HEK293 (cell line): ENCODE data around the gene GARIN6.

Source experiments
- CTCF ChIA-PET: fragments of 350-600 bp; formaldehyde crosslinking; extraction: SDS; loops from one replicate; lab custom pipeline; 2021; ENCODE audit warnings: antibody characterized with exemption; lab: Yijun Ruan, JAX
- POLR2A ChIA-PET: fragments of 300-600 bp; formaldehyde crosslinking; extraction: SDS; loops from one replicate; lab custom pipeline; 2020; ENCODE audit warnings: antibody characterized with exemption, inconsistent platforms; lab: Yijun Ruan, JAX
- H3K27ac ChIP-seq: fragments of 200-500 bp; sonication (Bioruptor generic); 2 replicates; pipeline ENCODE4 v1.5.1; 2014; ENCODE audit warnings: low read depth, low read length, control low read depth, inconsistent platforms; ENCODE audit errors: extremely low read depth
- H3K36me3 ChIP-seq, 2 experiments: fragments of 200-500 bp in 1 of 2; sonication (Bioruptor generic) in 1 of 2; 1 replicate in 1 of 2; 2 replicates in 1 of 2; pipeline ENCODE4 v1.5.1; 2014 to 2017; ENCODE audit warnings: inconsistent platforms in 2 of 2, low read length in 2 of 2; ENCODE audit not compliant: control insufficient read depth in 2 of 2, insufficient read depth in 1 of 2
- H3K4me1 ChIP-seq: fragments of 200-500 bp; sonication (Bioruptor generic); 2 replicates; pipeline ENCODE4 v1.5.1; 2014; ENCODE audit warnings: mild to moderate bottlenecking, low read length, inconsistent platforms; ENCODE audit not compliant: control insufficient read depth, insufficient read depth
- H3K4me3 ChIP-seq: 2 replicates; pipeline ENCODE4 v1.5.1; 2011; ENCODE audit warnings: low read depth, mild to moderate bottlenecking, control low read depth, low read length, moderate library complexity
- H3K9me3 ChIP-seq: fragments of 200-500 bp; sonication (Bioruptor generic); 2 replicates; pipeline ENCODE4 v1.5.1; 2014; ENCODE audit warnings: low read depth, low read length, inconsistent platforms; ENCODE audit not compliant: control insufficient read depth, insufficient read depth
- KLF7 ChIP-seq: fragments of 450-650 bp; formaldehyde crosslinking; IDR thresholded peaks from 2 replicates; pipeline ENCODE4 v1.5.1; 2016; ENCODE audit warnings: missing biosample characterization, missing genetic modification characterization, borderline replicate concordance
- KLF9 ChIP-seq: fragments of 450-650 bp; formaldehyde crosslinking; IDR thresholded peaks from 2 replicates; pipeline ENCODE4 v1.5.1; 2016; ENCODE audit warnings: missing biosample characterization, missing genetic modification characterization, low read depth
- PRDM1 ChIP-seq: fragments of 450-650 bp; formaldehyde crosslinking; IDR thresholded peaks from 2 replicates; pipeline ENCODE4; 2016; ENCODE audit warnings: missing biosample characterization, missing genetic modification characterization
- ZBTB20 ChIP-seq: fragments of 450-650 bp; formaldehyde crosslinking; IDR thresholded peaks from 2 replicates; pipeline ENCODE4 v1.5.1; 2016; ENCODE audit warnings: missing biosample characterization, missing genetic modification characterization
- ZBTB49 ChIP-seq: fragments of 450-650 bp; formaldehyde crosslinking; IDR thresholded peaks from 2 replicates; pipeline ENCODE4 v1.5.1; 2016; ENCODE audit warnings: missing biosample characterization, missing genetic modification characterization, low read depth
- ZBTB7A ChIP-seq: fragments of 450-650 bp; formaldehyde crosslinking; IDR thresholded peaks from 2 replicates; pipeline ENCODE4 v1.5.1; 2016; ENCODE audit warnings: low read depth, missing biosample characterization, missing genetic modification characterization
- ZBTB8A ChIP-seq: fragments of 450-650 bp; formaldehyde crosslinking; IDR thresholded peaks from 2 replicates; pipeline ENCODE4 v1.5.1; 2016; ENCODE audit warnings: missing biosample characterization, missing genetic modification characterization
- ZFP41 ChIP-seq: fragments of 450-650 bp; formaldehyde crosslinking; IDR thresholded peaks from 2 replicates; pipeline ENCODE4 v1.5.1; 2016; ENCODE audit warnings: missing biosample characterization, missing genetic modification characterization, borderline replicate concordance
- ZNF16 ChIP-seq: fragments of 450-650 bp; formaldehyde crosslinking; IDR thresholded peaks from 2 replicates; pipeline ENCODE4 v1.5.1; 2016; ENCODE audit warnings: low read depth, missing biosample characterization, missing genetic modification characterization
- ZNF2 ChIP-seq: fragments of 450-650 bp; formaldehyde crosslinking; IDR thresholded peaks from 2 replicates; pipeline ENCODE4 v1.5.1; 2016; ENCODE audit warnings: missing biosample characterization, missing genetic modification characterization
- ZNF221 ChIP-seq: fragments of 450-650 bp; formaldehyde crosslinking; IDR thresholded peaks from 2 replicates; pipeline ENCODE4 v1.5.1; 2017; ENCODE audit warnings: missing biosample characterization, missing genetic modification characterization, borderline replicate concordance
- ZNF223 ChIP-seq: fragments of 450-650 bp; formaldehyde crosslinking; IDR thresholded peaks from 2 replicates; pipeline ENCODE4 v1.5.1; 2016; ENCODE audit warnings: missing biosample characterization, missing genetic modification characterization
- ZNF394 ChIP-seq: fragments of 450-650 bp; formaldehyde crosslinking; IDR thresholded peaks from 2 replicates; pipeline ENCODE4 v1.5.1; 2016; ENCODE audit warnings: missing biosample characterization, missing genetic modification characterization, mild to moderate bottlenecking, moderate library complexity, borderline replicate concordance
- ZNF449 ChIP-seq: fragments of 450-650 bp; formaldehyde crosslinking; IDR thresholded peaks from 2 replicates; pipeline ENCODE4 v1.5.1; 2017; ENCODE audit warnings: missing biosample characterization, mild to moderate bottlenecking, missing genetic modification characterization, moderate library complexity
- ZNF518A ChIP-seq: fragments of 450-650 bp; formaldehyde crosslinking; conservative IDR thresholded peaks from 2 replicates; pipeline ENCODE4 v1.5.1; 2016; ENCODE audit warnings: low read depth, missing biosample characterization, missing genetic modification characterization
- ZNF585B ChIP-seq: fragments of 450-650 bp; formaldehyde crosslinking; IDR thresholded peaks from 2 replicates; pipeline ENCODE4 v1.5.1; 2016; ENCODE audit warnings: missing biosample characterization, missing genetic modification characterization
- ZNF610 ChIP-seq: fragments of 450-650 bp; formaldehyde crosslinking; IDR thresholded peaks from 2 replicates; pipeline ENCODE4 v1.5.1; 2016; ENCODE audit warnings: missing biosample characterization, missing genetic modification characterization, borderline replicate concordance
- ZNF621 ChIP-seq: fragments of 450-650 bp; formaldehyde crosslinking; IDR thresholded peaks from 2 replicates; pipeline ENCODE4 v1.5.1; 2017; ENCODE audit warnings: missing biosample characterization, missing genetic modification characterization
- ZNF645 ChIP-seq: fragments of 450-650 bp; formaldehyde crosslinking; IDR thresholded peaks from 2 replicates; pipeline ENCODE4; 2016; ENCODE audit warnings: missing biosample characterization, missing genetic modification characterization
- ZNF654 ChIP-seq: fragments of 450-650 bp; formaldehyde crosslinking; IDR thresholded peaks from 2 replicates; pipeline ENCODE4 v1.5.1; 2016; ENCODE audit warnings: low read depth, missing biosample characterization, missing genetic modification characterization
- ZNF692 ChIP-seq: fragments of 450-650 bp; formaldehyde crosslinking; IDR thresholded peaks from 2 replicates; pipeline ENCODE4 v1.5.1; 2016; ENCODE audit warnings: missing biosample characterization, missing genetic modification characterization
- ZNF704 ChIP-seq: fragments of 450-650 bp; formaldehyde crosslinking; IDR thresholded peaks from 2 replicates; pipeline ENCODE4 v1.5.1; 2016; ENCODE audit warnings: missing biosample characterization, missing genetic modification characterization
- ZSCAN16 ChIP-seq: fragments of 450-650 bp; formaldehyde crosslinking; IDR thresholded peaks from 2 replicates; pipeline ENCODE4 v1.5.1; 2016; ENCODE audit warnings: missing biosample characterization, missing genetic modification characterization

GARIN6 gene

GRCh38 chr12:99618657-99619056, 28.9 kb upstream of the GARIN6 start (continued):
- TF ChIP-seq ZNF692 (tag by site-specific recombination) (no peak), ZBTB7A (no peak), ZNF16 (no peak), ZBTB20 (tag by site-specific recombination) (no peak), PRDM1 (tag by site-specific recombination) (no peak), ZSCAN16 (no peak), ZNF610 (tag by site-specific recombination) (no peak), ZNF394 (tag by site-specific recombination) (no peak), KLF7 (tag by site-specific recombination) (no peak), ZNF221 (tag by site-specific recombination) (no peak), KLF9 (tag by site-specific recombination) (no peak)

GRCh38 chr12:99619389-99620158, 28.0 kb upstream of the GARIN6 start:
- ChIA-PET CTCF (interaction anchor here (0.6 to 2.8 kb wide), 19 partner anchors 9 to 1542 kb away, joined by 3 to 26 read pairs (median 4); no protein-coding TSS in a partner anchor), POLR2A (no interaction called here)
- no peaks in the 10 kb centered on the region for H3K4me1 ChIP-seq
- H3K9me3 ChIP-seq, result no peaks in the 10 kb centered on the region
- H3K27ac ChIP-seq, result no peak overlapping the region
- H3K36me3 ChIP-seq, result no peaks in the 10 kb centered on the region
- no peak overlapping the region for H3K4me3 ChIP-seq
- TF ChIP-seq ZBTB8A, result no peak
- TF ChIP-seq ZNF621 (tag by site-specific recombination), result no peak
- no peak for TF ChIP-seq ZNF585B (tag by site-specific recombination)
- TF ChIP-seq ZNF518A, result no peak
- TF ChIP-seq ZNF449 (tag by site-specific recombination), result no peak
- TF ChIP-seq ZNF654 (tag by site-specific recombination), result peak; percentile 69
- no peak for TF ChIP-seq ZBTB49
- no peak for TF ChIP-seq ZFP41 (tag by site-specific recombination)
- no peak for TF ChIP-seq ZNF704 (tag by site-specific recombination)
- TF ChIP-seq ZNF221 (tag by site-specific recombination), result no peak
- 0 out of 2 replicates have a peak, but pooled peaks have one; percentile 57 for TF ChIP-seq ZNF2 (tag by site-specific recombination)
- no peak for TF ChIP-seq ZNF645 (tag by site-specific recombination)
- TF ChIP-seq ZNF223 (tag by site-specific recombination), result no peak
